Ishikawa (cell line): Measurements from ENCODE around the gene CPEB4.

Experiments
- CEBPB ChIP-seq: IDR thresholded peaks from 2 replicates; pipeline ENCODE4 v1.6.1; 2012
- EP300 ChIP-seq: IDR thresholded peaks from 2 replicates; pipeline ENCODE4 v1.6.1; 2012; ENCODE audit warnings: borderline replicate concordance
- TF ChIP-seq, protein P1 (sequence below): IDR thresholded peaks from 2 replicates; pipeline ENCODE4 v1.6.1; 2012; ENCODE audit warnings: low read depth, mild to moderate bottlenecking

DNA sequence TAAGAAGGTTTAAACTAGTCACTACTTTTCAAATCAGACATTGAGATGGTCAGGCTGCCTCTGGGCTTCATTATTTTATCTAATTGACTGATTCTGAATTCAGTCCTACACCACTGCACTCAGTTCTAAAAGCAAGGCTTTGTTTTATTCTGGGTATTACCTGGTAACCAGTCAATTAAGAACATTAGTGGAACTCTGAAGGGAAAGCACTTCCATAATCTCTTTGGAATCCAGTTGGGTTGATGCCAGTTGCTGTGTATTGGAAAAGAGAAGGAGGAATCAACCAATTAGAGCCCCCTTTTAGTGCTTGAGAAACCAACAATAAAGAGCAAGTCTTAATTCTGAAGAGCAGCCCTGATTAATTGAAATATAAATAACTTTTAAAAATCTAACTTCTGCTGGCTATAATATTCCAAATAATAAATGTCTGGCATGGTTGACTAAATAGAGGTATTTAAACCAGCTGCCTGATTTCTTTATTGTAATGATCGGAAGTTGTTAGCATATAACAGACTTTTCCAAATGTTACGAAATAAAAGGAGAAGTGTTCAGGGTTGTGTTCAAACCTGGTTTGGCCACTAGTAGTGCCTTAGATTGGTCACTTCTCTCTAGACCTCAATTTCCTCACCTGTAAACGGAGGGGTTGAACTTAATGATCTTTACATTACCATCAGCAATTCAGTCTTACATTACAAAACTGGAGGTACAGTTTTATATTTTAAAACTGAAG, 32.0 kb downstream of the CPEB4 start:
- no peak for TF ChIP-seq EP300
- no peak for TF ChIP-seq CEBPB
- TF ChIP-seq, protein P1, sequence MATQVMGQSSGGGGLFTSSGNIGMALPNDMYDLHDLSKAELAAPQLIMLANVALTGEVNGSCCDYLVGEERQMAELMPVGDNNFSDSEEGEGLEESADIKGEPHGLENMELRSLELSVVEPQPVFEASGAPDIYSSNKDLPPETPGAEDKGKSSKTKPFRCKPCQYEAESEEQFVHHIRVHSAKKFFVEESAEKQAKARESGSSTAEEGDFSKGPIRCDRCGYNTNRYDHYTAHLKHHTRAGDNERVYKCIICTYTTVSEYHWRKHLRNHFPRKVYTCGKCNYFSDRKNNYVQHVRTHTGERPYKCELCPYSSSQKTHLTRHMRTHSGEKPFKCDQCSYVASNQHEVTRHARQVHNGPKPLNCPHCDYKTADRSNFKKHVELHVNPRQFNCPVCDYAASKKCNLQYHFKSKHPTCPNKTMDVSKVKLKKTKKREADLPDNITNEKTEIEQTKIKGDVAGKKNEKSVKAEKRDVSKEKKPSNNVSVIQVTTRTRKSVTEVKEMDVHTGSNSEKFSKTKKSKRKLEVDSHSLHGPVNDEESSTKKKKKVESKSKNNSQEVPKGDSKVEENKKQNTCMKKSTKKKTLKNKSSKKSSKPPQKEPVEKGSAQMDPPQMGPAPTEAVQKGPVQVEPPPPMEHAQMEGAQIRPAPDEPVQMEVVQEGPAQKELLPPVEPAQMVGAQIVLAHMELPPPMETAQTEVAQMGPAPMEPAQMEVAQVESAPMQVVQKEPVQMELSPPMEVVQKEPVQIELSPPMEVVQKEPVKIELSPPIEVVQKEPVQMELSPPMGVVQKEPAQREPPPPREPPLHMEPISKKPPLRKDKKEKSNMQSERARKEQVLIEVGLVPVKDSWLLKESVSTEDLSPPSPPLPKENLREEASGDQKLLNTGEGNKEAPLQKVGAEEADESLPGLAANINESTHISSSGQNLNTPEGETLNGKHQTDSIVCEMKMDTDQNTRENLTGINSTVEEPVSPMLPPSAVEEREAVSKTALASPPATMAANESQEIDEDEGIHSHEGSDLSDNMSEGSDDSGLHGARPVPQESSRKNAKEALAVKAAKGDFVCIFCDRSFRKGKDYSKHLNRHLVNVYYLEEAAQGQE, result no peak
